HEK293 (cell line): ENCODE measurements around the gene IGFN1.

Experiments
- CTCF ChIA-PET: fragments of 350-600 bp; formaldehyde crosslinking; extraction: SDS; loops from one replicate; lab custom pipeline; 2021; ENCODE audit warnings: antibody characterized with exemption; lab: Yijun Ruan, JAX
- POLR2A ChIA-PET: fragments of 300-600 bp; formaldehyde crosslinking; extraction: SDS; loops from one replicate; lab custom pipeline; 2020; ENCODE audit warnings: antibody characterized with exemption, inconsistent platforms; lab: Yijun Ruan, JAX
- H3K27ac ChIP-seq: fragments of 200-500 bp; sonication (Bioruptor generic); 2 replicates; pipeline ENCODE4 v1.5.1; 2014; ENCODE audit warnings: low read depth, low read length, control low read depth, inconsistent platforms; ENCODE audit errors: extremely low read depth
- H3K36me3 ChIP-seq, 2 experiments: fragments of 200-500 bp in 1 of 2; sonication (Bioruptor generic) in 1 of 2; 1 replicate in 1 of 2; 2 replicates in 1 of 2; pipeline ENCODE4 v1.5.1; 2014 to 2017; ENCODE audit warnings: inconsistent platforms in 2 of 2, low read length in 2 of 2; ENCODE audit not compliant: control insufficient read depth in 2 of 2, insufficient read depth in 1 of 2
- H3K4me1 ChIP-seq: fragments of 200-500 bp; sonication (Bioruptor generic); 2 replicates; pipeline ENCODE4 v1.5.1; 2014; ENCODE audit warnings: mild to moderate bottlenecking, low read length, inconsistent platforms; ENCODE audit not compliant: control insufficient read depth, insufficient read depth
- H3K4me3 ChIP-seq: 2 replicates; pipeline ENCODE4 v1.5.1; 2011; ENCODE audit warnings: low read depth, mild to moderate bottlenecking, control low read depth, low read length, moderate library complexity
- H3K9me3 ChIP-seq: fragments of 200-500 bp; sonication (Bioruptor generic); 2 replicates; pipeline ENCODE4 v1.5.1; 2014; ENCODE audit warnings: low read depth, low read length, inconsistent platforms; ENCODE audit not compliant: control insufficient read depth, insufficient read depth
- GLIS1 ChIP-seq: fragments of 450-650 bp; formaldehyde crosslinking; IDR thresholded peaks from 2 replicates; pipeline ENCODE4 v1.5.1; 2016; ENCODE audit warnings: missing biosample characterization, missing genetic modification characterization
- INSM2 ChIP-seq: fragments of 450-650 bp; formaldehyde crosslinking; IDR thresholded peaks from 2 replicates; pipeline ENCODE4 v1.5.1; 2016; ENCODE audit warnings: missing biosample characterization, missing genetic modification characterization
- REST ChIP-seq: fragments of 450-650 bp; formaldehyde crosslinking; IDR thresholded peaks from 2 replicates; pipeline ENCODE4 v1.5.1; 2016; ENCODE audit warnings: missing biosample characterization, missing genetic modification characterization
- SP2 ChIP-seq: fragments of 450-650 bp; formaldehyde crosslinking; IDR thresholded peaks from 2 replicates; pipeline ENCODE4 v1.5.1; 2016; ENCODE audit warnings: missing biosample characterization, missing genetic modification characterization
- TCF7L2 ChIP-seq: IDR thresholded peaks from 2 replicates; pipeline ENCODE4 v1.6.1; 2011; ENCODE audit warnings: low read depth, mild to moderate bottlenecking, inconsistent platforms, low read length, moderate library complexity, borderline replicate concordance
- ZBTB10 ChIP-seq: fragments of 450-650 bp; formaldehyde crosslinking; IDR thresholded peaks from 2 replicates; pipeline ENCODE4 v1.5.1; 2016; ENCODE audit warnings: missing biosample characterization, missing genetic modification characterization
- ZIC2 ChIP-seq: fragments of 450-650 bp; formaldehyde crosslinking; IDR thresholded peaks from 2 replicates; pipeline ENCODE4 v1.5.1; 2016; ENCODE audit warnings: missing biosample characterization, missing genetic modification characterization
- ZNF155 ChIP-seq: fragments of 450-650 bp; formaldehyde crosslinking; IDR thresholded peaks from 2 replicates; pipeline ENCODE4 v1.5.1; 2016; ENCODE audit warnings: missing biosample characterization, missing genetic modification characterization
- ZNF292 ChIP-seq: fragments of 450-650 bp; formaldehyde crosslinking; IDR thresholded peaks from 2 replicates; pipeline ENCODE4 v1.5.1; 2016; ENCODE audit warnings: low read depth, missing biosample characterization, missing genetic modification characterization, borderline replicate concordance
- ZNF324 ChIP-seq: fragments of 450-650 bp; formaldehyde crosslinking; IDR thresholded peaks from 2 replicates; pipeline ENCODE4 v1.5.1; 2016; ENCODE audit warnings: missing biosample characterization, missing genetic modification characterization
- ZNF394 ChIP-seq: fragments of 450-650 bp; formaldehyde crosslinking; IDR thresholded peaks from 2 replicates; pipeline ENCODE4 v1.5.1; 2016; ENCODE audit warnings: missing biosample characterization, missing genetic modification characterization, mild to moderate bottlenecking, moderate library complexity, borderline replicate concordance
- ZNF548 ChIP-seq: fragments of 450-650 bp; formaldehyde crosslinking; IDR thresholded peaks from 2 replicates; pipeline ENCODE4 v1.5.1; 2016; ENCODE audit warnings: missing biosample characterization, missing genetic modification characterization
- ZNF558 ChIP-seq: fragments of 450-650 bp; formaldehyde crosslinking; IDR thresholded peaks from 2 replicates; pipeline ENCODE4 v1.5.1; 2016; ENCODE audit warnings: missing biosample characterization, missing genetic modification characterization
- ZNF639 ChIP-seq: fragments of 450-650 bp; formaldehyde crosslinking; IDR thresholded peaks from 2 replicates; pipeline ENCODE4 v1.5.1; 2016; ENCODE audit warnings: missing biosample characterization, missing genetic modification characterization
- ZNF670 ChIP-seq: fragments of 450-650 bp; formaldehyde crosslinking; IDR thresholded peaks from 2 replicates; pipeline ENCODE4 v1.5.1; 2016; ENCODE audit warnings: missing biosample characterization, missing genetic modification characterization, low read depth

The IGFN1 gene

GRCh38 chr1:201192261-201192788, 1.7 kb downstream of the IGFN1 start:
- Histone ChIP-seq H3K4me1 (peaks cover 2% of the 10 kb centered on the region; the same call in 1 of the 2 replicates), H3K36me3 (no peaks in the 10 kb centered on the region), H3K4me3 (no peak overlapping the region)
- POLR2A ChIA-PET: no interaction called here
- TF ChIP-seq INSM2: no peak
- no peak for TF ChIP-seq REST (tag by site-specific recombination)
- no peak for TF ChIP-seq ZNF155 (tag by site-specific recombination)
- no peak for TF ChIP-seq ZNF394 (tag by site-specific recombination)
- TF ChIP-seq ZNF324 (tag by site-specific recombination): no peak
- peak; percentile 73 for TF ChIP-seq GLIS1 (tag by site-specific recombination)
- peak; percentile 41 for TF ChIP-seq ZIC2 (tag by site-specific recombination)
- TF ChIP-seq, all 188 proteins: peak for 2
- Histone ChIP-seq H3K27ac (no peak overlapping the region), H3K9me3 (no peaks in the 10 kb centered on the region)
- CTCF ChIA-PET: interaction anchor here (0.8 kb wide), 1 partner anchor 218 kb away, joined by 3 read pairs; no protein-coding TSS in a partner anchor

- peaks cover 2% of the 10 kb centered on the region; the same call in 1 of the 2 replicates for H3K4me1 ChIP-seq
- H3K27ac ChIP-seq: no peak overlapping the region
- TF ChIP-seq ZNF548 (tag by site-specific recombination) (no peak), ZBTB10 (tag by site-specific recombination) (no peak), ZNF292 (tag by site-specific recombination) (no peak), TCF7L2 (no peak), ZNF670 (tag by site-specific recombination) (no peak), REST (tag by site-specific recombination) (no peak), SP2 (no peak), ZNF558 (no peak), ZNF639 (tag by site-specific recombination) (no peak)
- TF ChIP-seq, all 188 proteins: peak for 0
- Histone ChIP-seq H3K9me3 (no peaks in the 10 kb centered on the region), H3K4me3 (no peak overlapping the region), H3K36me3 (no peaks in the 10 kb centered on the region)
- ChIA-PET CTCF (no interaction called here), POLR2A (no interaction called here)
Measured at GRCh38 chr1:201194046-201194445, 3.4 kb downstream of the IGFN1 start.
